A549 (cell line): ENCODE data around the gene FOXP1. TPM values are rescaled to one million over a fixed set of nuclear protein-coding genes. Genes with fewer than 3 reads are reported as not detected.

Source experiments
- ATAC-seq, 2 experiments: fragments of 200-7000 bp in 1 of 2; fragments of >200 bp in 1 of 2; cut with Nextera tagmentation in 1 of 2; cut with Tn5 transposase in 1 of 2; 3 replicates each; pipeline versions ENCODE4 v1.8.0 to v1.9.1; 2018 to 2020; ENCODE audit warnings: mild to moderate bottlenecking in 1 of 2, moderate library complexity in 1 of 2
- CTCF ChIA-PET: fragments of 300-600 bp; sonication (Branson Sonifier 250); formaldehyde crosslinking; extraction: SDS; loops from one replicate; lab custom pipeline; 2021; ENCODE audit warnings: antibody characterized with exemption, inconsistent platforms; lab: Yijun Ruan, JAX
- POLR2A ChIA-PET: fragments of 350-600 bp; formaldehyde crosslinking; extraction: SDS; loops from one replicate; lab custom pipeline; 2021; ENCODE audit warnings: antibody characterized with exemption, inconsistent platforms; lab: Yijun Ruan, JAX
- DNase-seq, 2 experiments: peaks; one replicate each; pipeline versions ENCODE4 v3.0.0 to v3.0.0-alpha.2; 2011 to 2016; ENCODE audit warnings: low read depth in 1 of 2, low spot score in 1 of 2
- FAIRE-seq: peaks from 2 replicates; lab custom pipeline; 2011; peaks lifted over from hg19 to GRCh38; lab: Jason Lieb, UNC
- H3K27ac ChIP-seq, 2 experiments: fragments of >200 bp; sonication (Bioruptor Twin); formaldehyde crosslinking; 3 replicates each; pipeline ENCODE4 v1.5.1; 2016 to 2017
- H3K4me1 ChIP-seq: fragments of >200 bp; sonication (Bioruptor Twin); formaldehyde crosslinking; 3 replicates; pipeline ENCODE4 v1.6.1; 2016
- H3K4me2 ChIP-seq: fragments of >200 bp; sonication (Bioruptor Twin); formaldehyde crosslinking; 3 replicates; pipeline ENCODE4 v1.6.1; 2016
- H3K4me3 ChIP-seq: fragments of >200 bp; sonication (Bioruptor Twin); formaldehyde crosslinking; 3 replicates; pipeline ENCODE4 v1.5.1; 2016
- H3K9me3 ChIP-seq: fragments of >200 bp; sonication (Bioruptor Twin); formaldehyde crosslinking; 3 replicates; pipeline ENCODE4 v1.6.1; 2016
- EP300 ChIP-seq, 2 experiments: fragments of >200 bp; sonication (Bioruptor Twin); formaldehyde crosslinking; IDR thresholded peaks; 2 replicates in 1 of 2; 3 replicates in 1 of 2; pipeline ENCODE4 v1.6.1; 2016 to 2017
- JUNB ChIP-seq: fragments of >200 bp; sonication (Bioruptor Twin); formaldehyde crosslinking; IDR thresholded peaks from 2 replicates; pipeline ENCODE4 v1.6.1; 2016
- KDM1A ChIP-seq: fragments of 200-600 bp; sonication (generic); IDR thresholded peaks from 2 replicates; pipeline ENCODE4 v1.6.1; 2016; ENCODE audit warnings: low read depth, mild to moderate bottlenecking
- KDM5A ChIP-seq: fragments of 200-600 bp; sonication (generic); IDR thresholded peaks from 2 replicates; pipeline ENCODE4 v1.6.1; 2016; ENCODE audit warnings: antibody characterized with exemption, mild to moderate bottlenecking
- MAFK ChIP-seq: fragments of 450-650 bp; IDR thresholded peaks from 2 replicates; pipeline ENCODE4 v1.6.1; 2014; ENCODE audit not compliant: partially characterized antibody
- NFE2L2 ChIP-seq: fragments of 150-350 bp; conservative IDR thresholded peaks from 2 replicates; pipeline ENCODE4 v1.6.1; 2014; ENCODE audit warnings: low read length
- POLR2A ChIP-seq: IDR thresholded peaks from 2 replicates; pipeline ENCODE4 v1.6.1; 2012; ENCODE audit warnings: mild to moderate bottlenecking, low read length
- RARB ChIP-seq: fragments of 250-450 bp; sonication (Bioruptor Pico); IDR thresholded peaks from 2 replicates; pipeline ENCODE4 v1.8.0; 2021; ENCODE audit warnings: mild to moderate bottlenecking, moderate library complexity
- RCOR1 ChIP-seq: fragments of 150-350 bp; IDR thresholded peaks from 2 replicates; pipeline ENCODE4 v1.6.1; 2014; ENCODE audit warnings: antibody characterized with exemption, low read length, low read depth
- RNF2 ChIP-seq: fragments of 200-600 bp; sonication (generic); IDR thresholded peaks from 2 replicates; pipeline ENCODE4 v1.6.1; 2016; ENCODE audit warnings: low read depth, mild to moderate bottlenecking, antibody characterized with exemption, moderate library complexity, borderline replicate concordance
- ZC3H11A ChIP-seq: fragments of 450-650 bp; IDR thresholded peaks from 2 replicates; pipeline ENCODE4 v1.6.1; 2014; ENCODE audit warnings: antibody characterized with exemption, mild to moderate bottlenecking
- ZNF302 ChIP-seq: fragments of 250-450 bp; sonication (Bioruptor Pico); IDR thresholded peaks from 2 replicates; pipeline ENCODE4 v1.9.0; 2021; ENCODE audit warnings: inconsistent platforms, mild to moderate bottlenecking, moderate library complexity
- WGBS: methylation state at CpG from one replicate; pipeline ENCODE4 v1.1.6; 2017; ENCODE audit errors: missing lambda C conversion rate; 5-methylcytosine and 5-hydroxymethylcytosine counted together
- polyA plus RNA-seq, 4 experiments: library from polyadenylated mRNA; depleted of rRNA in 3 of 4; stranded (reverse); fragments of >200 nt; fragmentation: RNase III in 1 of 4; extraction: RNeasy Plus Mini Kit Qiagen cat#74134 plus additional on column Dnase treatment in 1 of 4; gene quantifications; 2 replicates in 3 of 4; 3 replicates in 1 of 4; pipeline ENCODE4 v1.2.3, GENCODE V29; 2011 to 2017
- TF ChIP-seq, protein P1 (sequence below): fragments of >200 bp; sonication (Bioruptor Twin); formaldehyde crosslinking; IDR thresholded peaks from 2 replicates; pipeline ENCODE4 v1.6.1; 2016
- TF ChIP-seq, protein P2 (sequence below): fragments of 450-650 bp; IDR thresholded peaks from 2 replicates; pipeline ENCODE4 v1.6.1; 2014; ENCODE audit warnings: antibody characterized with exemption
- TF ChIP-seq, protein P3 (sequence below): IDR thresholded peaks from 2 replicates; pipeline ENCODE4 v1.6.1; 2012; ENCODE audit warnings: low read depth, borderline replicate concordance
- TF ChIP-seq, protein P4 (sequence below): fragments of 250-450 bp; sonication (Bioruptor Pico); IDR thresholded peaks from 2 replicates; pipeline ENCODE4 v1.5.0; 2021; ENCODE audit warnings: mild to moderate bottlenecking, moderate library complexity, borderline replicate concordance
- TF ChIP-seq, protein P5 (sequence below): fragments of >200 bp; sonication (Bioruptor Twin); formaldehyde crosslinking; IDR thresholded peaks from 3 replicates; pipeline ENCODE4 v1.5.1; 2016
- TF ChIP-seq, protein P6 (sequence below): IDR thresholded peaks from 2 replicates; pipeline ENCODE4 v1.6.1; 2012
- TF ChIP-seq, protein P7 (sequence below): fragments of 250-450 bp; sonication (Bioruptor Pico); IDR thresholded peaks from 2 replicates; pipeline ENCODE4 v1.5.0; 2020; ENCODE audit warnings: low read depth, mild to moderate bottlenecking, moderate library complexity
- TF ChIP-seq, protein P8 (sequence below): fragments of >200 bp; sonication (Bioruptor Twin); formaldehyde crosslinking; IDR thresholded peaks from 3 replicates; pipeline ENCODE4 v1.6.1; 2016

FOXP1 gene
- polyA plus RNA-seq, 2 of the 4 experiments (the other 2 are of a cell fraction): 12.8 to 13.9 TPM

DNA sequence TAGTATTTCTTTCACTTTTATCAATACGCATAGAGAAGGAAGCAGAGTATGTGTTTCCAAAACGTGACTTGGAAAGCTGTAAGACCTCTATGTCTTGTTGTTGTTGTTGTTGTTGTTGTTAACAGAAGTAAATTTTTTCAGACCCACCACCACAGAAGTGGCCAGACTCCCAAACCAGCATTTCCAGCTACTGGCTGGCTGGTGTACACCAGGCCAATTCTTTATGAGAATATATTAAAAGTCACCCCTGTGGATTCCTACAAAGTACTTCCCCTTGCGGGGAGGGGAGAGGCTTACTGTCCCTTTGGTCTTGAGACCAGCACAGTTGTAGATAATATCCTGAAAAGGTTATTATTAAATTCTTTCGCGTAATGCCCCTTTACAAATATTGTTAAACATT is 1.6 kb upstream of the FOXP1 start:
- Histone ChIP-seq H3K4me1 (peaks cover 27% of the 10 kb centered on the region), H3K4me2 (peak overlapping the region; percentile 95), H3K27ac (peak overlapping the region; percentile 95 to 100), H3K9me3 (peaks cover under 1% of the 10 kb centered on the region; the same call in 1 of the 3 replicates), H3K4me3 (peak overlapping the region; percentile 75; the same call in 2 of the 3 replicates)
- whole genome bisulfite sequencing: 44% methylated on average over 5 of the region's 5 CpGs
- TF ChIP-seq, protein P1, sequence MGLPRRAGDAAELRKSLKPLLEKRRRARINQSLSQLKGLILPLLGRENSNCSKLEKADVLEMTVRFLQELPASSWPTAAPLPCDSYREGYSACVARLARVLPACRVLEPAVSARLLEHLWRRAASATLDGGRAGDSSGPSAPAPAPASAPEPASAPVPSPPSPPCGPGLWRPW: no peak
- TF ChIP-seq, protein P2, sequence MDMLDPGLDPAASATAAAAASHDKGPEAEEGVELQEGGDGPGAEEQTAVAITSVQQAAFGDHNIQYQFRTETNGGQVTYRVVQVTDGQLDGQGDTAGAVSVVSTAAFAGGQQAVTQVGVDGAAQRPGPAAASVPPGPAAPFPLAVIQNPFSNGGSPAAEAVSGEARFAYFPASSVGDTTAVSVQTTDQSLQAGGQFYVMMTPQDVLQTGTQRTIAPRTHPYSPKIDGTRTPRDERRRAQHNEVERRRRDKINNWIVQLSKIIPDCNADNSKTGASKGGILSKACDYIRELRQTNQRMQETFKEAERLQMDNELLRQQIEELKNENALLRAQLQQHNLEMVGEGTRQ: no peak
- TF ChIP-seq MAFK (no peak), RCOR1 (no peak), KDM5A (no peak), JUNB (no peak), ZC3H11A (no peak), RARB (CRISPR knock-in tag) (no peak), NFE2L2 (no peak), KDM1A (no peak), RNF2 (no peak), ZNF302 (CRISPR knock-in tag) (no peak), EP300 (IDR thresholded peaks at IDR 0.05) (no peak), POLR2A (no peak)
- TF ChIP-seq, protein P3, sequence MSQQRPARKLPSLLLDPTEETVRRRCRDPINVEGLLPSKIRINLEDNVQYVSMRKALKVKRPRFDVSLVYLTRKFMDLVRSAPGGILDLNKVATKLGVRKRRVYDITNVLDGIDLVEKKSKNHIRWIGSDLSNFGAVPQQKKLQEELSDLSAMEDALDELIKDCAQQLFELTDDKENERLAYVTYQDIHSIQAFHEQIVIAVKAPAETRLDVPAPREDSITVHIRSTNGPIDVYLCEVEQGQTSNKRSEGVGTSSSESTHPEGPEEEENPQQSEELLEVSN: no peak
- TF ChIP-seq, protein P4, sequence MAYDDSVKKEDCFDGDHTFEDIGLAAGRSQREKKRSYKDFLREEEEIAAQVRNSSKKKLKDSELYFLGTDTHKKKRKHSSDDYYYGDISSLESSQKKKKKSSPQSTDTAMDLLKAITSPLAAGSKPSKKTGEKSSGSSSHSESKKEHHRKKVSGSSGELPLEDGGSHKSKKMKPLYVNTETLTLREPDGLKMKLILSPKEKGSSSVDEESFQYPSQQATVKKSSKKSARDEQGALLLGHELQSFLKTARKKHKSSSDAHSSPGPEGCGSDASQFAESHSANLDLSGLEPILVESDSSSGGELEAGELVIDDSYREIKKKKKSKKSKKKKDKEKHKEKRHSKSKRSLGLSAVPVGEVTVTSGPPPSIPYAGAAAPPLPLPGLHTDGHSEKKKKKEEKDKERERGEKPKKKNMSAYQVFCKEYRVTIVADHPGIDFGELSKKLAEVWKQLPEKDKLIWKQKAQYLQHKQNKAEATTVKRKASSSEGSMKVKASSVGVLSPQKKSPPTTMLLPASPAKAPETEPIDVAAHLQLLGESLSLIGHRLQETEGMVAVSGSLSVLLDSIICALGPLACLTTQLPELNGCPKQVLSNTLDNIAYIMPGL (CRISPR knock-in tag): no peak
- TF ChIP-seq, protein P5, sequence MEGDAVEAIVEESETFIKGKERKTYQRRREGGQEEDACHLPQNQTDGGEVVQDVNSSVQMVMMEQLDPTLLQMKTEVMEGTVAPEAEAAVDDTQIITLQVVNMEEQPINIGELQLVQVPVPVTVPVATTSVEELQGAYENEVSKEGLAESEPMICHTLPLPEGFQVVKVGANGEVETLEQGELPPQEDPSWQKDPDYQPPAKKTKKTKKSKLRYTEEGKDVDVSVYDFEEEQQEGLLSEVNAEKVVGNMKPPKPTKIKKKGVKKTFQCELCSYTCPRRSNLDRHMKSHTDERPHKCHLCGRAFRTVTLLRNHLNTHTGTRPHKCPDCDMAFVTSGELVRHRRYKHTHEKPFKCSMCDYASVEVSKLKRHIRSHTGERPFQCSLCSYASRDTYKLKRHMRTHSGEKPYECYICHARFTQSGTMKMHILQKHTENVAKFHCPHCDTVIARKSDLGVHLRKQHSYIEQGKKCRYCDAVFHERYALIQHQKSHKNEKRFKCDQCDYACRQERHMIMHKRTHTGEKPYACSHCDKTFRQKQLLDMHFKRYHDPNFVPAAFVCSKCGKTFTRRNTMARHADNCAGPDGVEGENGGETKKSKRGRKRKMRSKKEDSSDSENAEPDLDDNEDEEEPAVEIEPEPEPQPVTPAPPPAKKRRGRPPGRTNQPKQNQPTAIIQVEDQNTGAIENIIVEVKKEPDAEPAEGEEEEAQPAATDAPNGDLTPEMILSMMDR: no peak
- TF ChIP-seq, protein P6, sequence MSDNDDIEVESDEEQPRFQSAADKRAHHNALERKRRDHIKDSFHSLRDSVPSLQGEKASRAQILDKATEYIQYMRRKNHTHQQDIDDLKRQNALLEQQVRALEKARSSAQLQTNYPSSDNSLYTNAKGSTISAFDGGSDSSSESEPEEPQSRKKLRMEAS: no peak
- TF ChIP-seq, protein P7, sequence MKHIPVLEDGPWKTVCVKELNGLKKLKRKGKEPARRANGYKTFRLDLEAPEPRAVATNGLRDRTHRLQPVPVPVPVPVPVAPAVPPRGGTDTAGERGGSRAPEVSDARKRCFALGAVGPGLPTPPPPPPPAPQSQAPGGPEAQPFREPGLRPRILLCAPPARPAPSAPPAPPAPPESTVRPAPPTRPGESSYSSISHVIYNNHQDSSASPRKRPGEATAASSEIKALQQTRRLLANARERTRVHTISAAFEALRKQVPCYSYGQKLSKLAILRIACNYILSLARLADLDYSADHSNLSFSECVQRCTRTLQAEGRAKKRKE (CRISPR knock-in tag): no peak
- TF ChIP-seq, protein P8, sequence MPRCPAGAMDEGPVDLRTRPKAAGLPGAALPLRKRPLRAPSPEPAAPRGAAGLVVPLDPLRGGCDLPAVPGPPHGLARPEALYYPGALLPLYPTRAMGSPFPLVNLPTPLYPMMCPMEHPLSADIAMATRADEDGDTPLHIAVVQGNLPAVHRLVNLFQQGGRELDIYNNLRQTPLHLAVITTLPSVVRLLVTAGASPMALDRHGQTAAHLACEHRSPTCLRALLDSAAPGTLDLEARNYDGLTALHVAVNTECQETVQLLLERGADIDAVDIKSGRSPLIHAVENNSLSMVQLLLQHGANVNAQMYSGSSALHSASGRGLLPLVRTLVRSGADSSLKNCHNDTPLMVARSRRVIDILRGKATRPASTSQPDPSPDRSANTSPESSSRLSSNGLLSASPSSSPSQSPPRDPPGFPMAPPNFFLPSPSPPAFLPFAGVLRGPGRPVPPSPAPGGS: no peak
- peak in 1 of 2 experiments; percentile 11 for DNase-seq
- peak in 1 of 2 experiments; percentile 13; a peak in 2 of 6 replicates for ATAC-seq
- no peak for FAIRE-seq
- CTCF ChIA-PET: interaction anchor here (0.9 to 6.0 kb wide), 15 partner anchors 9 to 1521 kb away, joined by 3 to 39 read pairs (median 4); no protein-coding TSS in a partner anchor
- POLR2A ChIA-PET: interaction anchor here (0.6 to 3.6 kb wide), 3 partner anchors 75 to 327 kb away, joined by 5 to 17 read pairs (median 15); no protein-coding TSS in a partner anchor
